Thyroid gland (tissue), 4 donors: ENCODE measurements around the gene RNF148.

ENCODE experiments used
- CTCF ChIP-seq, 6 experiments: fragments of 200-600 bp in 3 of 6; fragments of 450-650 bp in 3 of 6; sonication (generic) in 3 of 6; IDR thresholded peaks; one replicate each; pipeline ENCODE4 v1.5.1; 2016 to 2019; ENCODE audit warnings: antibody characterized with exemption in 6 of 6, mild to moderate bottlenecking in 2 of 6, inconsistent platforms in 1 of 6, moderate library complexity in 1 of 6
- POLR2A ChIP-seq, 2 donors: fragments of 450-650 bp; IDR thresholded peaks; one replicate each; pipeline ENCODE4 v1.6.1; 2017; ENCODE audit warnings: antibody characterized with exemption in 2 of 2, mild to moderate bottlenecking in 2 of 2, moderate library complexity in 1 of 2

- TF ChIP-seq CTCF (IDR thresholded peaks at IDR 0.05) (no peak), POLR2A (IDR thresholded peaks at IDR 0.05) (no peak)
Measured at GRCh38 chr7:122709930-122710646, 7.4 kb upstream of the RNF148 start.
